ENCODE results near the gene SGF29.

DNA sequence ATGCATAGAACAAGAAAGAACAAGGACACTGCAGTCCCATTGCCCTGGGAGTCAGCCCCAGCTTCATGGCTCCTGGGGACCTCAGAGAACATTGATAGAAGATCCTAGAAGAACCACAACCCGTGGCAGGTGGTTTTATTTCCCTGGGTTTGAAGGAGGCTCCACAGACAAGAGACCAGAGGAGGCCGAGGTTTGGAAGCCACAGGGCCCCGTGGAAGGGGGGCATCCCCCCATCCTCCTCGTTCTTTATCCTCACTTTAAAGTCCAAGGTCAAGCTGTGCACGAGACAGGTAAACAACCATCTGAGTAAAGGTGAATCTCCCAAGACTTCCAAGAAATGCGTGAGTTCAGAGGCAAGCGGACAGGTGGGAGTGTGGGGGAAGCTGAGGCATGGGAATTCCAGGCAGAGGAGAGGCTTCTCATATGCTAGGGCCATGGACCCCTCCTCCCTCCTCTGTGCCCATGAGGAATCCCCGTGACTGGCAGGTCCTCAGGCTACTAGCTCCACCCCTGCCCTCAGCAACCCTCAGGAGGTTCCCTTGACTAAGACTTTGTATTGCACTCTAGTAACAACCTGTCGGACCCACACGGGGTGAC lies 57.0 kb downstream of the SGF29 start:
- TF ChIP-seq CTCF (IDR thresholded peaks at IDR 0.05) (no peak), POLR2A (IDR thresholded peaks at IDR 0.05) (no peak)
